ENCODE measurements around the gene RRN3.
"Not testable (repeated sequence)": the region's sequence is repeated elsewhere in the genome, so short reads cannot be mapped to it uniquely, and the experiment has no call there.

RRN3 gene

GRCh38 chr16:15049581-15050180 is 44.4 kb downstream of the RRN3 start:
- no peak for DNase-seq

GRCh38 chr16:15046692-15047376 is 47.2 kb downstream of the RRN3 start:
- no peak for DNase-seq

- DNase-seq: not testable (repeated sequence)
These were observed 48.8 kb downstream of the RRN3 start for GRCh38 chr16:15045270-15045669.

- DNase-seq: no peak
These were observed 49.8 kb downstream of the RRN3 start for GRCh38 chr16:15044286-15044685.

- peak; percentile 58 for DNase-seq
These were observed 50.7 kb downstream of the RRN3 start for GRCh38 chr16:15043344-15043743.

- DNase-seq: no peak
These were observed 52.6 kb downstream of the RRN3 start for GRCh38 chr16:15041271-15042004.

- no peak for DNase-seq
These were observed 55.4 kb downstream of the RRN3 start for GRCh38 chr16:15038689-15039088.

GRCh38 chr16:15037745-15038144 is 56.3 kb downstream of the RRN3 start:
- no peak for DNase-seq

GRCh38 chr16:15037003-15037402 is 57.1 kb downstream of the RRN3 start:
- no peak for DNase-seq

- DNase-seq: no peak
These were observed 58.8 kb downstream of the RRN3 start for GRCh38 chr16:15035163-15035729.

GRCh38 chr16:15034266-15035162 is 59.6 kb downstream of the RRN3 start:
- DNase-seq: no peak

GRCh38 chr16:15033309-15033707 is 60.8 kb downstream of the RRN3 start:
- no peak for DNase-seq

- no peak for DNase-seq
These were observed 61.3 kb downstream of the RRN3 start for GRCh38 chr16:15032547-15033308.

- no peak for DNase-seq
These were observed 62.5 kb downstream of the RRN3 start for GRCh38 chr16:15031586-15031985.

GRCh38 chr16:15031179-15031578 is 62.9 kb downstream of the RRN3 start:
- no peak for DNase-seq

GRCh38 chr16:15029749-15030148 is 64.3 kb downstream of the RRN3 start:
- not testable (repeated sequence) for DNase-seq

- DNase-seq: not testable (repeated sequence)
These were observed 65.0 kb downstream of the RRN3 start for GRCh38 chr16:15028801-15029698.

GRCh38 chr16:15028345-15028715 is 65.7 kb downstream of the RRN3 start:
- not testable (repeated sequence) for DNase-seq

GRCh38 chr16:15027503-15028344 is 66.3 kb downstream of the RRN3 start:
- DNase-seq: not testable (repeated sequence)

- DNase-seq: not testable (repeated sequence)
These were observed 67.0 kb downstream of the RRN3 start for GRCh38 chr16:15027051-15027450.

Data from DMS53 (cell line).